Neural cell (in vitro differentiated cells): ENCODE results near the gene CACNA1D. TPM values are rescaled to one million over a fixed set of nuclear protein-coding genes. Genes with fewer than 3 reads are reported as not detected.

Source experiments
- H2AFZ ChIP-seq: fragments of 200-600, 300-800 bp; sonication (generic), shearing (Covaris generic); 2 replicates; pipeline ENCODE4 v1.6.0; 2014; ENCODE audit warnings: low read depth, mild to moderate bottlenecking, antibody characterized with exemption, low read length, moderate library complexity
- H3F3A ChIP-seq: fragments of 200-600 bp; shearing (Covaris generic); 2 replicates; pipeline ENCODE4 v1.6.1; 2016; ENCODE audit warnings: mild to moderate bottlenecking, moderate library complexity, mixed read lengths, antibody characterized with exemption, low read length; ENCODE audit not compliant: insufficient read depth, poor library complexity, severe bottlenecking
- H3K27ac ChIP-seq: fragments of 200-600, 300-800 bp; sonication (generic), shearing (Covaris generic); 2 replicates; pipeline ENCODE4 v1.5.1; 2014; ENCODE audit warnings: mild to moderate bottlenecking, low read length, moderate library complexity
- H3K27me3 ChIP-seq: fragments of 300-800, 200-600 bp; sonication (generic), shearing (Covaris generic); 2 replicates; pipeline ENCODE4 v1.6.0; 2014; ENCODE audit warnings: mild to moderate bottlenecking, low read depth, low read length, moderate library complexity; ENCODE audit not compliant: insufficient read depth
- H3K36me3 ChIP-seq: fragments of 300-800, 200-600 bp; sonication (generic), shearing (Covaris generic); 2 replicates; pipeline ENCODE4 v1.5.1; 2014; ENCODE audit warnings: mild to moderate bottlenecking, antibody characterized with exemption, low read length, moderate library complexity; ENCODE audit not compliant: insufficient read depth
- H3K4me2 ChIP-seq: fragments of 300-800, 200-600 bp; sonication (generic), shearing (Covaris generic); 2 replicates; pipeline ENCODE4 v1.6.0; 2014; ENCODE audit warnings: mild to moderate bottlenecking, low read length
- H3K4me3 ChIP-seq: fragments of 300-800, 200-600 bp; sonication (generic), shearing (Covaris generic); 2 replicates; pipeline ENCODE4 v1.5.1; 2014; ENCODE audit warnings: mild to moderate bottlenecking, low read length, moderate library complexity
- H3K79me2 ChIP-seq: fragments of 200-600 bp; shearing (Covaris generic); replicated peaks from 2 replicates; pipeline ENCODE4 v1.6.0; 2014; ENCODE audit warnings: mild to moderate bottlenecking, low read length, moderate library complexity; ENCODE audit not compliant: insufficient read depth
- H3K9ac ChIP-seq: fragments of 300-800, 200-600 bp; sonication (generic), shearing (Covaris generic); 2 replicates; pipeline ENCODE4 v1.6.1; 2016; ENCODE audit warnings: mild to moderate bottlenecking, low read length, mixed read lengths
- H3K9me2 ChIP-seq: fragments of 200-600 bp; shearing (Covaris generic); 2 replicates; pipeline ENCODE4 v1.6.1; 2016; ENCODE audit warnings: mild to moderate bottlenecking, low read length, mixed read lengths; ENCODE audit not compliant: insufficient read depth
- H3K9me3 ChIP-seq: fragments of 200-600, 300-800 bp; sonication (generic), shearing (Covaris generic); 2 replicates; pipeline ENCODE4 v1.6.1; 2016; ENCODE audit warnings: mild to moderate bottlenecking, mixed run types, low read length, moderate library complexity, mixed read lengths
- H4K20me1 ChIP-seq: fragments of 200-600 bp; shearing (Covaris generic); 2 replicates; pipeline ENCODE4 v1.6.1; 2016; ENCODE audit warnings: mild to moderate bottlenecking, mixed run types; ENCODE audit not compliant: insufficient read depth
- EP300 ChIP-seq: fragments of 450-650 bp; conservative IDR thresholded peaks from 2 replicates; pipeline ENCODE4 v1.6.1; 2014; ENCODE audit warnings: antibody characterized with exemption, mild to moderate bottlenecking, moderate library complexity; ENCODE audit not compliant: poor library complexity, severe bottlenecking
- EZH2 ChIP-seq: fragments of 200-600, 300-800 bp; shearing (Covaris generic), sonication (generic); IDR thresholded peaks from 2 replicates; pipeline ENCODE4 v1.6.1; 2014; ENCODE audit warnings: antibody characterized with exemption, low read length, borderline replicate concordance, mild to moderate bottlenecking; ENCODE audit not compliant: insufficient read depth, poor library complexity, severe bottlenecking
- MXI1 ChIP-seq: fragments of 450-650 bp; conservative IDR thresholded peaks from 2 replicates; pipeline ENCODE4 v1.6.1; 2014; ENCODE audit warnings: antibody characterized with exemption, mild to moderate bottlenecking; ENCODE audit not compliant: poor library complexity, severe bottlenecking
- POLR2AphosphoS5 ChIP-seq: IDR thresholded peaks from 2 replicates; pipeline ENCODE4 v1.6.1; 2012
- RAD21 ChIP-seq: fragments of 450-650 bp; conservative IDR thresholded peaks from 2 replicates; pipeline ENCODE4 v1.6.1; 2014; ENCODE audit warnings: antibody characterized with exemption, mild to moderate bottlenecking, moderate library complexity
- SMC3 ChIP-seq: fragments of 450-650 bp; conservative IDR thresholded peaks from 2 replicates; pipeline ENCODE4 v1.6.1; 2014; ENCODE audit warnings: antibody characterized with exemption, mild to moderate bottlenecking, moderate library complexity; ENCODE audit not compliant: poor library complexity
- TAF1 ChIP-seq: IDR thresholded peaks from 2 replicates; pipeline ENCODE4 v1.6.1; 2012; ENCODE audit warnings: low read depth
- polyA plus RNA-seq: library from polyadenylated mRNA; depleted of rRNA; stranded (reverse); fragments of >200 nt; gene quantifications from 2 replicates; pipeline ENCODE4 v1.2.3, GENCODE V29; 2014
- TF ChIP-seq, protein P1 (sequence below): IDR thresholded peaks from 2 replicates; pipeline ENCODE4 v1.6.1; 2012; ENCODE audit warnings: borderline replicate concordance
- TF ChIP-seq, protein P2 (sequence below): fragments of 450-650 bp; IDR thresholded peaks from 2 replicates; pipeline ENCODE4 v1.5.1; 2014; ENCODE audit warnings: antibody characterized with exemption, mild to moderate bottlenecking, moderate library complexity; ENCODE audit not compliant: poor library complexity, severe bottlenecking

CACNA1D gene
- polyA plus RNA-seq, 1 donor from 2014 or later, result 22.5 TPM

DNA sequence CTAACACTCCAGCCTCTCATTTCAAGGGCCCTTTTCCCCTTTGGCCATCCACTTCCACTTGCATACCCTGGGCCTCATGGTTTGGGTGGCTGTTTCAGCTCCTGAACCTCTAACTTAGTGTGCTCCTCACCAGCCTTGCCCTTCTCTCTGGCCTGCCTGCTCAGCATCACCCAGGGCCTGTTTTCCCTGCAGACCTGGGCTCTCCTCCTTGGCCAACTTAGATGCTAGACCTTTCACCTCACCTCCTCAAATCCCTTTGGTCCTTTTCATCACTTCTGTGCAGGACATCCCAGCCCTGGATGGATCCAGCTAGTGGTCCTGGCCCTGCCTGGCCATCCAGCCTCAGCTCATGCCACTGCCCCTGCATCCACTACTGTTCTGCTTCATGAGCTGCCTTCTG is 95.4 kb downstream of the CACNA1D start:
- Histone ChIP-seq H3K27me3 (no peaks in the 10 kb centered on the region), H3K9me3 (no peaks in the 10 kb centered on the region), H3K9me2 (no peaks in the 10 kb centered on the region), H2AFZ (no peak overlapping the region), H3K79me2 (no peaks in the 10 kb centered on the region), H3K4me3 (no peak overlapping the region), H3F3A (no peaks in the 10 kb centered on the region), H4K20me1 (no peaks in the 10 kb centered on the region), H3K4me2 (no peak overlapping the region), H3K36me3 (no peaks in the 10 kb centered on the region), H3K9ac (no peak overlapping the region), H3K27ac (no peak overlapping the region)
- TF ChIP-seq POLR2AphosphoS5 (no peak), EP300 (no peak), SMC3 (no peak), TAF1 (no peak), RAD21 (no peak)

DNA sequence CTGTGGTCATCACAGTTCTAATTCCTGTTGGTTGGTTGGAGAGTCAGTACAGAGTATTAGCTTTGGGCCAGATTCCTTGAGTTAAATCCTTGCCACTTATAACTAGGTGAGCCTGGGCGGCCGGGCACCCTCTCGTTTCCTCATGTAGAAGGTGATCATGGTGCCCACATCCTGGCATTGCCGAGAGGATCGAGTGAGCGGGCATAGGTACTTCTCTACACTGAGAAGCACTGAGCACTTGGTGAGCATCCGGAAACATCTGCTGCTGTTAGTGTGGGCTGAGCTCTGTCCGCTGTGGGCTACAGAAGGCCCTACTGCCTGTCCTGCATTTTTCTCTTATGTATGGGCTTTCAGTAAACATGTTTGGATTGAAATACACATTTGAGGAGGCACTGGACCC is 96.2 kb downstream of the CACNA1D start:
- Histone ChIP-seq H3K9me2 (no peaks in the 10 kb centered on the region), H3F3A (no peaks in the 10 kb centered on the region), H3K36me3 (no peaks in the 10 kb centered on the region), H2AFZ (no peak overlapping the region), H3K4me3 (no peak overlapping the region), H3K27ac (no peak overlapping the region), H3K4me2 (no peak overlapping the region), H3K9ac (no peak overlapping the region), H3K79me2 (no peaks in the 10 kb centered on the region), H3K9me3 (no peaks in the 10 kb centered on the region), H3K27me3 (no peaks in the 10 kb centered on the region), H4K20me1 (no peaks in the 10 kb centered on the region)
- no peak for TF ChIP-seq MXI1
- TF ChIP-seq POLR2AphosphoS5, result no peak
- no peak for TF ChIP-seq SMC3
- TF ChIP-seq, protein P1, sequence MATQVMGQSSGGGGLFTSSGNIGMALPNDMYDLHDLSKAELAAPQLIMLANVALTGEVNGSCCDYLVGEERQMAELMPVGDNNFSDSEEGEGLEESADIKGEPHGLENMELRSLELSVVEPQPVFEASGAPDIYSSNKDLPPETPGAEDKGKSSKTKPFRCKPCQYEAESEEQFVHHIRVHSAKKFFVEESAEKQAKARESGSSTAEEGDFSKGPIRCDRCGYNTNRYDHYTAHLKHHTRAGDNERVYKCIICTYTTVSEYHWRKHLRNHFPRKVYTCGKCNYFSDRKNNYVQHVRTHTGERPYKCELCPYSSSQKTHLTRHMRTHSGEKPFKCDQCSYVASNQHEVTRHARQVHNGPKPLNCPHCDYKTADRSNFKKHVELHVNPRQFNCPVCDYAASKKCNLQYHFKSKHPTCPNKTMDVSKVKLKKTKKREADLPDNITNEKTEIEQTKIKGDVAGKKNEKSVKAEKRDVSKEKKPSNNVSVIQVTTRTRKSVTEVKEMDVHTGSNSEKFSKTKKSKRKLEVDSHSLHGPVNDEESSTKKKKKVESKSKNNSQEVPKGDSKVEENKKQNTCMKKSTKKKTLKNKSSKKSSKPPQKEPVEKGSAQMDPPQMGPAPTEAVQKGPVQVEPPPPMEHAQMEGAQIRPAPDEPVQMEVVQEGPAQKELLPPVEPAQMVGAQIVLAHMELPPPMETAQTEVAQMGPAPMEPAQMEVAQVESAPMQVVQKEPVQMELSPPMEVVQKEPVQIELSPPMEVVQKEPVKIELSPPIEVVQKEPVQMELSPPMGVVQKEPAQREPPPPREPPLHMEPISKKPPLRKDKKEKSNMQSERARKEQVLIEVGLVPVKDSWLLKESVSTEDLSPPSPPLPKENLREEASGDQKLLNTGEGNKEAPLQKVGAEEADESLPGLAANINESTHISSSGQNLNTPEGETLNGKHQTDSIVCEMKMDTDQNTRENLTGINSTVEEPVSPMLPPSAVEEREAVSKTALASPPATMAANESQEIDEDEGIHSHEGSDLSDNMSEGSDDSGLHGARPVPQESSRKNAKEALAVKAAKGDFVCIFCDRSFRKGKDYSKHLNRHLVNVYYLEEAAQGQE, result no peak

DNA sequence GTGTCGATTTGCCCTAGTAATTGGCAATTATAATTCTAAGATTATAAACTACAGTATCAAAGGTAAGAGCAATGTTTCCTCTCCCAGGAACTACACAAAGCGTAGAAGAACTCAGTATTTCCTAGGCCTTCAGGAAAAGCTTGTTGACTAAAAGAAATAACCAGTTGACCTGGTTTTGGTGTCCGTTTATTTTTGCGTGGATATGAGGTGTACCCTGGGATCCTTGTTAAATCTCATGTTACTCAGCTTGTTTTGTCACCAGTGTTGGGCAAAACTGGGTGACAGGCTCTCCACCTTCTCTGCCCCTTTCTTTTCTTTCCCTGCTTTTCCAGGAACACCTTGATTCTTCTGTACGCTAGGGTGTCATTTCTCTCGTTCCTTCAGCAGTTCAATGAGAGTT is 97.2 kb downstream of the CACNA1D start:
- H3K79me2 ChIP-seq, result no peaks in the 10 kb centered on the region

More for the DNA sequence above, 97.2 kb downstream of the CACNA1D start:
- no peaks in the 10 kb centered on the region for H4K20me1 ChIP-seq
- no peak overlapping the region for H2AFZ ChIP-seq
- TF ChIP-seq EP300 (no peak), RAD21 (no peak), MXI1 (no peak), EZH2 (no peak), SMC3 (no peak), POLR2AphosphoS5 (no peak), TAF1 (no peak)
- TF ChIP-seq, protein P2, sequence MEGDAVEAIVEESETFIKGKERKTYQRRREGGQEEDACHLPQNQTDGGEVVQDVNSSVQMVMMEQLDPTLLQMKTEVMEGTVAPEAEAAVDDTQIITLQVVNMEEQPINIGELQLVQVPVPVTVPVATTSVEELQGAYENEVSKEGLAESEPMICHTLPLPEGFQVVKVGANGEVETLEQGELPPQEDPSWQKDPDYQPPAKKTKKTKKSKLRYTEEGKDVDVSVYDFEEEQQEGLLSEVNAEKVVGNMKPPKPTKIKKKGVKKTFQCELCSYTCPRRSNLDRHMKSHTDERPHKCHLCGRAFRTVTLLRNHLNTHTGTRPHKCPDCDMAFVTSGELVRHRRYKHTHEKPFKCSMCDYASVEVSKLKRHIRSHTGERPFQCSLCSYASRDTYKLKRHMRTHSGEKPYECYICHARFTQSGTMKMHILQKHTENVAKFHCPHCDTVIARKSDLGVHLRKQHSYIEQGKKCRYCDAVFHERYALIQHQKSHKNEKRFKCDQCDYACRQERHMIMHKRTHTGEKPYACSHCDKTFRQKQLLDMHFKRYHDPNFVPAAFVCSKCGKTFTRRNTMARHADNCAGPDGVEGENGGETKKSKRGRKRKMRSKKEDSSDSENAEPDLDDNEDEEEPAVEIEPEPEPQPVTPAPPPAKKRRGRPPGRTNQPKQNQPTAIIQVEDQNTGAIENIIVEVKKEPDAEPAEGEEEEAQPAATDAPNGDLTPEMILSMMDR, result no peak
- TF ChIP-seq, protein P1, result no peak
- H3K9me3 ChIP-seq, result no peaks in the 10 kb centered on the region
- no peak overlapping the region for H3K4me2 ChIP-seq
- H3K36me3 ChIP-seq, result no peaks in the 10 kb centered on the region
- H3F3A ChIP-seq, result no peaks in the 10 kb centered on the region
- H3K9ac ChIP-seq, result no peak overlapping the region
- H3K9me2 ChIP-seq, result no peaks in the 10 kb centered on the region
- H3K27ac ChIP-seq, result no peak overlapping the region
- no peak overlapping the region for H3K4me3 ChIP-seq
- H3K27me3 ChIP-seq, result no peaks in the 10 kb centered on the region
